CD4-positive, alpha-beta T cell treated with Interleukin-4 for 1 hour (primary cell): ENCODE data around the gene OTOG.

ENCODE experiments used
- DNase-seq, 2 donors: peaks; one replicate each; pipeline ENCODE4 v3.0.0-alpha.2; 2020 to 2022

Gene OTOG

GRCh38 chr11:17518366-17518765 lies 28.7 kb upstream of the OTOG start:
- DNase-seq = no peak

DNA sequence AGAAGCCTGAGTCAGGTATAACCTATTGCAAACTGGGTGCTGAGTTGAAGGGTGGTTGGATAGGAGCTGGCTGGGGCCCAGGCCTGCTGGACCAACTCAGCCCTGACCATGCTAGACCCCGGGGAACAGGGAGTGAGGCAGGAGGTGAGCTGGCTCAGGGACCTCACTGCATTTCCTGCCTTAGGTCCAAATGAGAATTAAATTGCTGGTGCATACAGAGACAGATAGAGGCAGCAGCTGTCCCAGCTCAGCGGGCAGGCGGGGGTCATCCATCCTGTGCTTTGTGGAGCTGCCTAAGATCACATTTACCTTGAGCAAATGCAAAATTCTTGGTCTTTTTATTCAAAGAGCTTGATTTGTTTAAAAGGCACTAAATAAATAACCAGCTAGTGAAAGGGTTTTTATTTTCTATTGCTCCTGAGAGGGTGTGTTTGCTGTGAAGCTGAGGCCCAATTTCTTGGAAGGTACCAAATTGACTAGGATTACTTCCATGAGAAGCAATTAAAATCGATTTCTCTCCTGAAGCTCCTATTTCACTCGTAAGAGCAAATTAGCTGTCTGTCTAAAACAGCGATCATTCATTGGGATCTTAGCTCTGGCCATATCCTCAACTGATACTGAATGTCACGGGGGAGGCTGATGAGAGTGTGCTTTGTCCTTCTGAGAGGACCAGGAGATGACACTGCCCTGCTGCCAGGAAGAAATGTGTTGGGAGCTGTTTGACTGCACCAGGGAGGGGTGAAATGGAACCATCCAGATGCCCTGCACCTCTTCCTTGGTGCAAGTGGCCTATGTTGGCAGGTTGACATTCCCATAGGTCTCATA lies 27.8 kb upstream of the OTOG start:
- no peak for DNase-seq

DNA sequence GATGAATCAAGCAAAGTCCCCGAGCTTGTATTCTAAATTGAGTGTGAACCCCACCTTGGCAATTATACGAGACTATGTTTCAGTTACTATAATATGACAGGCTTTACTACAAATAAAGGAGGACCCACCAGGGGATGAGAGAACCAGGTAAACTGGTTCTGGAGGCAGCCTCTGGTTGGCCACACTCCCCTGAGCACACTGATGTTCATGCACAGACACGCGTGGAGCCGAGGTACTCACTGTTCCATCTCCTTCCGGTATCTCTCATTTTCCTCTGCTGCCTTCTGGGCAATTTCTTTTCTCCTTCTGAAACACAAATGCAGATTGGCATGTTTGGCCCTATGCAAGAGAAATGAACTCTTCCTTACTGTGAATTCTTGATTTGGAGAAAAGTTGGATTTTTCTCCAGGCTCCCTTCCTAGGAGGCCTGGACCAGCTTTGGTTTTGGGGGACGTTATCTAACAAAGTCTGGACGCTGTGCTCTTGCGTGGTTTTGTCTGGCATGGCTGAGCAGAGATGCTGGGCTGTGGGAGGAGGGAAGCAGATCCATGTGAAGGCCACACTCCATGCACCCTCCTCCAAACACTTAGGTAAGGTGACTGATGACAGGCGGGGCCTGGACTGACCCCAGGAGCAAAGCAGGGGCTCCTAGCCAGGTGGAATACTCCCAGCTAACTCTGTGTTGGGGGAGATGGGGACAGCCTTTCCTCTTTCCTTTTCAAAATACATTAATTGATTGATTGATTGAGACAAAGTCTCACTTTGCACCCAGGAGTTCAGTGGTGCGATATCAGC lies 25.8 kb upstream of the OTOG start:
- DNase-seq = no peak

DNA sequence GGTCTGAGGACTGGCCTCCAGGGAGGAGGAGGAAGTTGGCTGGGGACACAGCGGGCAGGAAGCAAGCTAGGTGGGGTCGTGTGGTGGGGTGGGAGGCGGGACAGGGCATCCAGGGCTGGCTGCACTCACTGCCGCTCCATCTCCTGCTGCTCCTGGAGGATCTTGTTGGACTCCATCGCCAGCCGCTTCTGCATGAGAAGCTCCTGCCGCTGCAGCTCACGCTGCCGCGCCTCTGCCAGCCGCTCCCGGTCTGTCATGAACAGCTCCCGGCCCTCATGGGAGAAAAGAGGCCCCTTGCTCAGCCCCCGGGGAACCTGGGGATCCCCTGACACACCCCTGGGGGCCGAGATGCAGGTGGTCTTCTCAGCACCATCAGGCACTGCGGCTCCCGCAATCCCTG lies 24.4 kb upstream of the OTOG start:
- no peak for DNase-seq

DNA sequence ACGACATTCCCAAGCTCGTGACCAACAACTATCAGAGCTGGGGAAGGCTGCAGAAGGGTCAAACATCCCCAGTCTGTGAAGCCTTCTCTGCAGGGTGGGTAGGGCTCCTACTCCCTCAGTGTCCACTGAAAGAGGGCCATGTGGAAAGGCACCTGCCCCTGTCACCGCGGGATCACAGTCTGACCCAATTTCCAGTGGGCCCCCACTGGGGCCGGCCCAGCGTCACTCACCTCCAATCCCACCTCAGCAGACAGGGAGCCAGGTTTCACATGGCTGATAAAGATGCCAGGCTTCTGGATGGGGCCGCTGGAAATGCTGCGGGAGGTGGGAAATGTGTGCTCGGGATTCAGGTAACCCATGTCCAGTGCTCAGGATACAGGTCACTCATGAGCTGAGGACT lies 22.8 kb upstream of the OTOG start:
- DNase-seq = no peak

- DNase-seq = no peak
Observed at GRCh38 chr11:17525570-17525969, 21.5 kb upstream of the OTOG start.

- no peak for DNase-seq
Observed at GRCh38 chr11:17526326-17526725, 20.7 kb upstream of the OTOG start.

DNA sequence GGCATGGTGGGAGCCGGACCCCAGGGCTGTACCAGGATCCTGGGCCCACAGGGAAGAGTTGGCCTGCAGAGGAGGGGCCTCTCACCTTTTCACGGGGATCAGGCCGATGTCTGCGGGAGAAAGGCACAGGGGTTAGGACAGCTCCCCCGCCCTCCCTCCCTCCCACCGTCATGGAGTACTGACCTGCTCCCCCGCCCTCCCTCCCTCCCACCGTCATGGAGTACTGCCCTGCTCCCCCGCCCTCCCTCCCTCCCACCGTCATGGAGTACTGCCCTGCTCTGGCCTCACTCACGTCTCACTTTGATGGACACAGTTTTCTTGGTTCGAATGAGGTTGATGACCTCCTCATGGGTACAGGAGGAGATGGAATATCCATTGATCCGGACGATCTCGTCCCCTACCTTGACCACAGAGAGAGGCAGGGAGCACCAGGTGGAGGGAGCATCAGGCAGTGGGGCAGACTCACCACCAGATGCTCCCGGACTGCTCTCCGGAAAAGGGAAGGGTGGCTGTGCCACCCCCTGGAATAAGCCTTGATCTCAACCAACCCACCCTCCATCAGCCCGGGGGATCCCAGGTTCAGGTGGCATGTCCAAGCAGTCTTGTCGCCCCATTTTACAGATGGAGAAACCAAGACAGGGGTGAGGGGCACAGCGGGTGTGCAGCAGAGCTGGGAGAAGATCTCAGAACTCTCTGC lies 20.0 kb upstream of the OTOG start:
- no peak for DNase-seq

- DNase-seq = no peak
Observed at GRCh38 chr11:17527628-17527995, 19.4 kb upstream of the OTOG start.

GRCh38 chr11:17528181-17528691 lies 18.8 kb upstream of the OTOG start:
- DNase-seq = peak in 1 of 2 donors; percentile 37

GRCh38 chr11:17528906-17529843 lies 17.9 kb upstream of the OTOG start:
- DNase-seq = no peak

GRCh38 chr11:17529844-17530185 lies 17.2 kb upstream of the OTOG start:
- DNase-seq = no peak

GRCh38 chr11:17531071-17531600 lies 15.9 kb upstream of the OTOG start:
- DNase-seq = no peak

GRCh38 chr11:17531636-17532113 lies 15.4 kb upstream of the OTOG start:
- DNase-seq = no peak

- no peak for DNase-seq
Observed at GRCh38 chr11:17532784-17533183, 14.3 kb upstream of the OTOG start.

DNA sequence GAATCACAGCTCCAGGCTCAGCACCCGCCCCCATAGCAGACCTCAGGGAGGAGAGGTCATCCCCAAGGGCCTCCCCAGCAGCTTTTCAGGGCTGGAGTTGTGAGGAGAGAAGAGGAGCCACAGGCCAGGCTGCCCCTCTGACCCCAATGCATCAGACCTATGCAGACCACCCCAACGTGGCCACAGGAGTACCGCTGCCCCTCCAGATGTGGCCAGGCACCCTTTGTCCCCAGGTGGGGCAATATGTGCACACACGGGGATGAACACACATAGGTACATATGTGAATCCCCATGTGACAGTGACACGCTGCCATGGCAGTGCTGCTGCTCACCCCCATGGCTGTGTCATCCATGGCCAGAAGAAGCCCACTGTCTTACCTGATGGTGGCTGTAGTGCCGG lies 13.7 kb upstream of the OTOG start:
- no peak for DNase-seq

DNA sequence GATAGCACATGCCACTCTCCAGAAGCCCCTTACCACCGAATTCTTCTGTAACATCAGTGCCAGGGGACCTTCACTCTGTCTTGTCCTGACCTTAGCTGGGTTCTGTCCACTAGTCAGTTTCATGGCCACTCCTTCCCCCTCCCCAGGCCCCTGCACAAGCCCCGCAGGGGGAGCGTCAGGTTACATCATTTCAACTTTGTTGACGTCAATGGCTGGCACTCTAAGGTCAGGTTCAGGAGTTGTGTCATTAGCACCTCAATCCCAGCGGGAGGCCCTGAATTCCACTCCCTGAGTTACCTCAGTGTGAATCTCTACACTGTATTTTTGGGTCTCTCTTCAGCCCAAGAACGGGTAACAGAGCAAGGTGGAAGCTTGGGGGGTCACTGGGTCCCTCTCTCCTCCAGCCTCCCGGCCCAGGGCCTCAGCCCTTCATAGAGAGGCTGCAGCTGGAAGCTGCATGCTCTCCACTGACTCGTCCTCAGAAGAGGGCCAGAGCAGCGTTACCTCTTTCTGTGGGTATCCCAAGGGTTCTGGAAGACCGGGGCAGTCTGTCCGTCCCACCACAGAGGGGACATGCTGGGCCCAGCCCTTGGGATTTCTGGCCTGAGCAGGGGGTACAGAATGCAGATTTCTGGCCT lies 13.2 kb upstream of the OTOG start:
- DNase-seq = no peak

GRCh38 chr11:17535488-17535887 lies 11.6 kb upstream of the OTOG start:
- DNase-seq = no peak

GRCh38 chr11:17537261-17537660 lies 9.8 kb upstream of the OTOG start:
- DNase-seq = no peak

DNA sequence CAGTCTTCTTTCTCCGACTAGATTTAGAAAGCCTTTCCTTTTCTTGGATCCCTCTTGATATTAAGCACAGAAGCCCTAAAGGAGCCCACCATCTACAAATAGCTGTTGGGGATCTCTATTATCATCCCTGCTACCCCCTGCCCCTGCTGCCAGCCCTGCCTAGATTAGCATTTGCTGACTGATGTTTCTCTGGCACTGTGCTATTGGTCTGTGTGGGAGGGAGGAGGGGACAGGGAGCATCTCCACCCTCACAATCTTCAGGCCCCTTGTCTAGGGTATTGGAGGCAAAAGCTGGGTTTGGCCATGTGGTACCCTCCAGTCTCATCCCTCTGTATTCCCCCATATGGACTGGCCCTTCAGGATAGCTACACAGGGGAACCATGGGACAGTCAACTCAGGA lies 9.0 kb upstream of the OTOG start:
- DNase-seq = no peak

DNA sequence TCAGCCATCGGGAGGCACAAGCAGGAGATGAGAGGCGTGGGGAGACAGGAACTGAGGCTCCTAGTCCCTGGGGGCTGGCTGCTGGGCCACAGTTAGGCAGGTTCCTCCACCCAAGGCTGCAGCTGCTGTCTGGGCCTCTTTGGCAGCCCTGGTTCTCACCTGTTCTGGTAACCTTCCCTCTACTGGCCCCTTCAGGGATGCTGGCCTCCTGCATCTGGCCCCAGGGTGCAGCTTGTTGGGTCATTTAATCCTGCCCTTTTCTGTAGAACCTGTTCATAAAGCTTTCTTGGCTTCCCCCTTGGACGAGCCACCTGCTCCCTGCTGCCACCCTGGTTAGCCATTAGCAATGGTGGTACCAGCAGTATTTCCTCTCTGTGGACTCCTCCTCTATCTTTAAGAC lies 8.3 kb upstream of the OTOG start:
- DNase-seq = no peak

DNA sequence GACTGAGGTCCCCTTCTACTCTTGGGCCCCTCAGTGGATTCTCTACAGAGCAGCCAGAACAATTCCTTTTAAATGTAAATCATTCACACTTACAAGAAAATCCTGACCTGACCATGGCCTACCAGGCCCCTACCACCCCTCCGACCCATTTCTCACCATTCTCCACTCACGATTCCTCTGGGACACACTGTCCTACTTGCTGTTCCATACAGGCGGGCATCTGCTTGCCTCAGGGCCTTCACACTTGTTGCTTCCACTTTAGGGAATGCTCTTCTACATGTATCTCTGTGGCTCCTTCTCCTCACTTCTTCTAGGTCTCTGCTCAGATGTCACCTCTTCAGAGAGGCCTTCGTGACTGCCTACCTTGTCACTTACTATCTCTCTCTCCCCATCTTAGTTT lies 6.3 kb upstream of the OTOG start:
- DNase-seq = no peak
